Mucosa of stomach (tissue), 1 donor: ENCODE data around the gene PCDHB10.
"Not testable (repeated sequence)": the region's sequence is repeated elsewhere in the genome, so short reads cannot be mapped to it uniquely, and the experiment has no call there.

Experiments
- H3K27me3 ChIP-seq: one replicate; pipeline ENCODE4 v1.7.0; 2013; ENCODE audit warnings: mild to moderate bottlenecking, low read length; ENCODE audit not compliant: control insufficient read depth, insufficient read depth
- H3K36me3 ChIP-seq: one replicate; pipeline ENCODE4 v1.7.0; 2013; ENCODE audit warnings: low read length; ENCODE audit not compliant: control insufficient read depth, insufficient read depth
- H3K4me1 ChIP-seq: one replicate; pipeline ENCODE4 v1.7.0; 2013; ENCODE audit warnings: mild to moderate bottlenecking, low read length; ENCODE audit not compliant: control insufficient read depth, insufficient read depth
- H3K4me3 ChIP-seq: one replicate; pipeline ENCODE4 v1.7.0; 2013; ENCODE audit warnings: low read length
- H3K9ac ChIP-seq: one replicate; pipeline ENCODE4 v1.7.0; 2013; ENCODE audit warnings: mild to moderate bottlenecking, low read length, moderate library complexity
- H3K9me3 ChIP-seq: one replicate; pipeline ENCODE4 v1.7.0; 2013; ENCODE audit warnings: mild to moderate bottlenecking, low read length, moderate library complexity; ENCODE audit not compliant: control insufficient read depth
- donor health status: Pancreatic carcinoma.

Gene PCDHB10

GRCh38 chr5:141225421-141225820 lies 33.3 kb downstream of the PCDHB10 start:
- peaks cover 11% of the 10 kb centered on the region for H3K9me3 ChIP-seq
- not testable (repeated sequence) for H3K4me1 ChIP-seq, H3K36me3 ChIP-seq, H3K4me3 ChIP-seq, H3K9ac ChIP-seq, H3K27me3 ChIP-seq

- Histone ChIP-seq H3K9me3 (peaks cover 23% of the 10 kb centered on the region), H3K27me3 (peaks cover 6% of the 10 kb centered on the region), H3K4me3 (no peak overlapping the region), H3K4me1 (no peaks in the 10 kb centered on the region), H3K36me3 (no peaks in the 10 kb centered on the region), H3K9ac (no peak overlapping the region)
Observed at GRCh38 chr5:141234109-141234667, 42.0 kb downstream of the PCDHB10 start.

- not testable (repeated sequence) for H3K27me3 ChIP-seq, H3K9ac ChIP-seq, H3K4me1 ChIP-seq, H3K36me3 ChIP-seq, H3K4me3 ChIP-seq
- peaks cover 18% of the 10 kb centered on the region for H3K9me3 ChIP-seq
Observed at GRCh38 chr5:141235922-141236321, 43.8 kb downstream of the PCDHB10 start.

- peaks cover 14% of the 10 kb centered on the region for H3K9me3 ChIP-seq
- no peak overlapping the region for H3K4me3 ChIP-seq
Observed at GRCh38 chr5:141236516-141237313, 44.6 kb downstream of the PCDHB10 start.

GRCh38 chr5:141241496-141241895 lies 49.3 kb downstream of the PCDHB10 start:
- Histone ChIP-seq H3K4me3 (no peak overlapping the region), H3K9ac (no peak overlapping the region), H3K27me3 (no peaks in the 10 kb centered on the region), H3K9me3 (peaks cover 23% of the 10 kb centered on the region), H3K36me3 (no peaks in the 10 kb centered on the region), H3K4me1 (no peaks in the 10 kb centered on the region)

More at GRCh38 chr5:141236516-141237313, 44.6 kb downstream of the PCDHB10 start:
- H3K36me3 ChIP-seq: no peaks in the 10 kb centered on the region
- H3K27me3 ChIP-seq: peaks cover 6% of the 10 kb centered on the region
- no peaks in the 10 kb centered on the region for H3K4me1 ChIP-seq
- no peak overlapping the region for H3K9ac ChIP-seq
